Posterior vena cava (tissue), 2 donors: Measurements from ENCODE around the gene DYNC1I1. TPM values are rescaled to one million over a fixed set of nuclear protein-coding genes. Genes with fewer than 3 reads are reported as not detected.
"Not testable (repeated sequence)": the region's sequence is repeated elsewhere in the genome, so short reads cannot be mapped to it uniquely, and the experiment has no call there.

Experiments
- DNase-seq: peaks from one replicate; pipeline ENCODE4 v3.0.0-alpha.2; 2020; ENCODE audit warnings: low spot score
- intact Hi-C, 2 donors: fragments of 100-400 bp; cut with DNase I; formaldehyde crosslinking; loops; one replicate each; pipeline versions ENCODE4 v1.14.1 to v1.14.2; 2022 to 2023
- total RNA-seq, 2 donors: library from RNA; stranded (reverse); fragmentation: NEBNext Ultra II Directional; extraction: Animal tissue kit (Norgen Biotek cat#: 25700); gene quantifications; one replicate each; pipeline ENCODE4 v1.2.1, GENCODE V29; 2021
- donor health status: DM: yes; HTN: yes; CAD: no.
- donor health status: DM: yes; HTN: yes; CAD: no.

DYNC1I1 gene
- total RNA-seq, 2 donors from 2014 or later = 15.8 to 17.9 TPM

- intact Hi-C loops = no loop called here
- DNase-seq = no peak
Observed at GRCh38 chr7:95929710-95930280, 157.4 kb downstream of the DYNC1I1 start.

DNA sequence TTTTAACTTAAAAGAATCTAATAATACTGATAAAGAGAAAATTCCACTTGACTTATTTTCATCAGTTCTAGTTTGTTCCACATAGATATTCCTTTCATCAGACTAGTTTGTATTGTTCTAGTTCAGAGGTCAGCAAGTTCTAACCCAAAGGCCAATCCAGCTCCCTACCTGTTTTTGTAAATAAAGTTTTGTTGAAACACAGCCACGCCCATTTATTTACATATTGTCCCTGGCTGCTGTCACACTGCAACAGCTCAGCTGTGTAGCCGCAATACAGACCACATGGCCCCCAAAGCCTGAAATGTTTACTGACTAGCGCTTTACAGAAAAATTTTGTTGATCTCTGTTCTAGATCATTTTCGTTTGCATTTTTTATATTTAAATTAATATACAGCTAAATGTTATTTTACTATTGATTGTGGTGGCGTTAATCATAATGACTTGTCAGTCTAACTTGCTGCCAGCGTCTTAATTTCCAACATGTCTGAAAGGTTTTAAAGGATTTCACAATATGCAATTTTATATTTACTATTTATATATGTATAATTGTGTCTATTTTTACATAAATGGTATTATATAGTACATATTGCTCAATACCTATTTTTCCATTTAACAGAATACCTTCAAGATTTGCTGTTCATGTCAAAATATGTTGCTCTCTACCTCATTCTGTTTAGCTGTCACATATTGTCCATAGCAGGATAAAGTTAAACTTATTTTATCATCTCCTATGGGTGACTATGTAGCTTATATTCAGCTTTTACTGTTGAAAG is 159.3 kb downstream of the DYNC1I1 start:
- DNase-seq = no peak
- intact Hi-C loops = no loop called here

- DNase-seq = no peak
- intact Hi-C loops = no loop called here
Observed at GRCh38 chr7:95933618-95934017, 161.3 kb downstream of the DYNC1I1 start.

GRCh38 chr7:95944867-95945266 is 172.5 kb downstream of the DYNC1I1 start:
- DNase-seq, intact Hi-C loops: not testable (repeated sequence)

DNA sequence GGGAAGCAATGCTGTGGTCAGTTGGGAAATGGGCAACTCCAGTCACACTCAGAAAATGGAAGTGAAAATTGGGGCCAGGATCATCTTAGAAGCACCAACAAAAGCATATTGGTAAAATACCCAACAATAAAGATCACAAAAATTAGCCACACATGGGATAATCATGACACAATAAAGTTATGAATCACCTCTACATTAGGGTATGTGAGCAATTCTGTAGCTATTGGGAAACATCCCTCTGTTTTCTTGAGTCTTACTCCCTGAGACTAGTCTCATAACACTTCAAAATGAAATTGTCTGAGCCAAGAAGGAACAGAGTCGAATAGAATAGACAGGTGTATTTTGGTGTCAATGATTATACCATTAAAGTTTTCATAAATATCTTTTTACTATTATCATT is 178.3 kb downstream of the DYNC1I1 start:
- no peak for DNase-seq
- intact Hi-C loops = no loop called here

GRCh38 chr7:95951531-95951930 is 179.2 kb downstream of the DYNC1I1 start:
- DNase-seq = no peak
- intact Hi-C loops = no loop called here

GRCh38 chr7:95951997-95952795 is 179.8 kb downstream of the DYNC1I1 start:
- DNase-seq = no peak
- intact Hi-C loops = no loop called here

GRCh38 chr7:95952851-95953250 is 180.5 kb downstream of the DYNC1I1 start:
- intact Hi-C loops = no loop called here
- no peak for DNase-seq

DNA sequence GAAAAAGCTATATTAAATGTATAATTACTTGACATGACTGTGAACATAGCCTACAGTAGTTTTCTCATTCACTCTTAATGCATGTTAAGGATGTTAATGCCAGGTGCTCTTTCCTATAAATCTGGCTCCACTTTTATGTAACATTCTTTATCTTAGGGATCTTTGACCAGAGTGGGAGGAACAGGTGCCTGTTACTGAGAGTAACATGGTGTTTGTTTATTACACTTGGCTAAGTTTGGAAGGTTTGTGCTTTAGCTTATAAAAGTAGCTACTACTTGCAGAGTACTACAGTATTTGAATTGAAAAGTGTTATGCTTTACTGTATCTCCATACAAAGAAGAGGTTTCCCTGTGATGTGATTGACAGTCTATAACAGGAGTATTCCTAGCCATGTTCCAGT is 183.4 kb downstream of the DYNC1I1 start:
- intact Hi-C loops = no loop called here
- no peak for DNase-seq

GRCh38 chr7:95957510-95957909 is 185.2 kb downstream of the DYNC1I1 start:
- intact Hi-C loops = no loop called here
- DNase-seq = no peak

DNA sequence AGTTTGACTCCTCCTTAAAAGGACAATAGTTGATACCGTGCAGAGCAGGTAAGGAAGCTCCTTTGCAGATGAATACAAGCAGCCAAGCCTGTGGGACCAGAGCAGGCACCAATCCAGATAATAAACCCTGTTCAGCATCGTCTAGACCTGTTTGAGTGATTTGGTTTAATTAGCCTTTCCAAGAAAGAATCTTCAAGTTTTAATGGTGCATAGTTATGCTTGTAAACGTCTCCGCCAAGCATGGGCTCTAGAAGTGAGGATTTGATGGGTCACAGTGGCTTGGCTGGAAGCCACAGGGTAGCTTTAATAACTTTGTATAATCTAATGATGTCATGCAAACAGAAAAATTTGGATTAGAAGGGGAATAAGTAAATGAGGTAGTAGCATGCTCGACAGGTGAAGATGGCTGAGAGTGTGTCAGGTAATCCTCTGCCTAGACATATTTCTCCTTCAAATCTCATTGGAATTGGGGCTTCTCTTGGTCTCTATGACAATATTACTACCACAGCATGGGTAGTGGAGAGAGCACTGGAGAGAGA is 188.4 kb downstream of the DYNC1I1 start:
- no peak for DNase-seq
- intact Hi-C loops = loop anchor here in 1 of 2 donors (5.0 kb wide), 1 partner anchor 48 kb away; no protein-coding TSS in a partner anchor

DNA sequence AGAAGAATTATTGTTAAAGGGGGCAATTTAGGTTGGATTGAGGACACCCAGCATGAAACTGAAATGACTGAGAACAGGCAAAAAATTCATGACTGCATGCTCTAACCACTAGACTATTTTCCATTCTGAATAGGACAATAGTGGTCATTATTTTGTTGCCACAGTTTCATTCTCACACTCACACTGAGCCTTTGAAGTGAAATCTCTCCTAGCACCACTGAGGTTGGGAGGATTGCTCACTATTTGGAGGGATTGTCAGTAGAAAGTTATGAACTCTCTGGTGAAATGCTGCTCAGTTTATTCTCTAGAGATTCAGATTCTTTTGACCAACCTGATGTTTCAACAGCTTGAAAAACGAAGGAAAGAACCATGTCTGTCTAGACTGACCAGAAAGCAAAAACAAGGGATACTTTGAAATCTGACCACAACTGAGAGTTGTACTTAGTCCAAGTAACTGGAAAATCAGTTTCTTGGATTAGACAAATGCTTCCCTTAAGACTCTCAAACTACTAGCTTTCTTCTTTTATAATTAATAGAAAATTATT is 191.2 kb downstream of the DYNC1I1 start:
- intact Hi-C loops = loop anchor here in 1 of 2 donors (5.0 kb wide), 1 partner anchor 51 kb away; no protein-coding TSS in a partner anchor
- DNase-seq = no peak

DNA sequence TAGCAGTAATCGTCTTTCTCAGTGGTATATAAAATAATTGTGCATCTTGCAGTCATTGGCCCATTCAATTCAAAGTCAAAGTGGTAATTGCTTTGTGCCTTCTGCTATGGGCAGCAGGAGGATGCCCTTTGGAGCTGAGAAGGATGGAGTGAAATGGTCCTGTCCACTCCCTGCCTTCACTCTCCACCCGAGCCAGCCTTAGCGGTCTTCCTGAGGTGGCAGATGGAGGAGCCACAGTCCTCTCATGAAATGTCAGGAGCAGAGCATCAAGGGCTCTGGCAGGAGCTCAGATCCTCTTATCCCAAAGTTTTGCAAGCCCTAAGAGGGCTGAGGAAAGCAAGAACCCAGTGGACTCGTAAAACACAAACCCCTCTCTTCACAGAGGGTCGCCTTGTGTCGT is 199.4 kb downstream of the DYNC1I1 start:
- intact Hi-C loops = no loop called here
- no peak for DNase-seq

DNA sequence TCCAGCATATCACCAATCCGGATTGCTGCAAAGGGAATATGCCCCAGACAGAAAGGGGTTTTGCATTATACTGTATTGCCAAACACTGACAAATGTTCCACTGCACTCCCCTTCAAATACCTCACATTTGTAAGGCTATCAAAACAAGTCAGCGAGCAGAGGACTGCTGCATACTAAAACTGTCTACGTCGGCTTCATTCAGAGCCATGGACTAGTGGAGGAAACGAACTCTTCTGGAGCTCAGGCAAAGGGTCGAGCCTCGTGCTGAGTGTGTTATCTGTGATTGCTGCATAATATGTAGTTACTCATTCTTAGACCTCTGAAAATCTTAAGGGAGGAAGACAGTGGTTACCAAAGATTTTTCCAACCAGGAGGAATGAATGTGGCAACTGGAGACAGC is 200.2 kb downstream of the DYNC1I1 start:
- intact Hi-C loops = no loop called here
- DNase-seq = no peak

GRCh38 chr7:95974108-95974507 is 201.8 kb downstream of the DYNC1I1 start:
- intact Hi-C loops = no loop called here
- DNase-seq = no peak

- intact Hi-C loops = no loop called here
- no peak for DNase-seq
Observed at GRCh38 chr7:95976369-95977060, 204.2 kb downstream of the DYNC1I1 start.

DNA sequence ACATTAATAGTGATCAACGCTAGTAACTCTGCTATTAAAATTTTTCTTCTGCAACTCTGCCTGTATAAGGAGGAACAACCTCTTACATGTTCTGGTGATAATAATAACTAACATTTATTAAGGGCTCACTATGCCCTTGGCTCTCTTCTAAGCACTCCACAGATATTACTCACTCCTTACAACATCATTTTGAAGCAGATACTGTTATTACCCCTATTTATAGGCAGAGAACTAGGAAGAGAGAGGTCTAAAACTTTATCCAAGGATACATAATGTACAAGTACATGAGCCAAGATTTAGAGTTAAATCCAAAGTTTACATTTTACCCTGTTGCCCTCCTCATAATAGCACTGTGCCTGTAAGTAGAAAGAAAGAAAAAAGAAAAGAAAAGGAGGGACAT is 205.6 kb downstream of the DYNC1I1 start:
- DNase-seq = no peak
- intact Hi-C loops = no loop called here

DNA sequence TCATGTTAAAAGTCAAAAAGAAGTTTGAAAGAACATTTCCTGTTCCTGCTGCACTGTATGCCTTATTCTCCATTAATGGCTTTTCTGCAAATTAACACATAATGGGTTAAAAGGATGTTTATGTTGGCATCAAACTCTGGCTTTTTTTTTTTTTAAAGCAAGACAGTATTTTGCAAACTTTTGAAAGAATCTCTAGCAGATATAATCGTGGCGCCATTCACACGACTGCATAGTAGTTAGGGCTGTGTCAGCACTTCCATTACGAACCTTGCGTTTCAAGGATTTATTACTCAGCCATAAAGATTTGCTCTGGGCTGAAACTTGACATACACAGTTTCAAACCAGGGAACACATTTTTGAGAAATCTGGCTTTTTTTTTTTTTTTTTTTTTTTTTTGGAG is 207.8 kb downstream of the DYNC1I1 start:
- no peak for DNase-seq
- intact Hi-C loops = no loop called here

GRCh38 chr7:95980706-95981105 is 208.4 kb downstream of the DYNC1I1 start:
- intact Hi-C loops = no loop called here
- no peak for DNase-seq
